GM23338 (cell line): ENCODE data around the gene PGBD5. TPM values are rescaled to one million over a fixed set of nuclear protein-coding genes. Genes with fewer than 3 reads are reported as not detected.

ENCODE experiments used
- ATAC-seq: fragments of 200-7000 bp; cut with Tn5 transposase; 3 replicates; pipeline ENCODE4 v1.9.1; 2020
- DNase-seq: peaks from one replicate; pipeline ENCODE4 v3.0.0-alpha.2; 2015; ENCODE audit warnings: low spot score
- H2AFZ ChIP-seq: fragments of 200-600 bp; sonication (generic); 2 replicates; pipeline ENCODE4 v1.8.0; 2016; ENCODE audit warnings: antibody characterized with exemption, mild to moderate bottlenecking, moderate library complexity
- H3F3A ChIP-seq: fragments of 200-600 bp; sonication (generic); replicated peaks from 2 replicates; pipeline ENCODE4 v1.8.0; 2017; ENCODE audit warnings: antibody characterized with exemption, mixed run types, low read depth
- H3K27ac ChIP-seq: fragments of 200-600 bp; sonication (generic); 2 replicates; pipeline ENCODE4 v1.6.1; 2016; ENCODE audit warnings: low read depth
- H3K27me3 ChIP-seq: fragments of 200-600 bp; sonication (generic); 2 replicates; pipeline ENCODE4 v1.8.0; 2016; ENCODE audit warnings: mild to moderate bottlenecking, mixed run types, moderate library complexity; ENCODE audit not compliant: insufficient read depth
- H3K36me3 ChIP-seq: fragments of 200-600 bp; sonication (generic); 2 replicates; pipeline ENCODE4 v1.8.0; 2016; ENCODE audit warnings: mild to moderate bottlenecking; ENCODE audit not compliant: insufficient read depth
- H3K4me1 ChIP-seq: fragments of 200-600 bp; sonication (generic); 2 replicates; pipeline ENCODE4 v1.8.0; 2016; ENCODE audit warnings: mild to moderate bottlenecking, moderate library complexity; ENCODE audit not compliant: insufficient read depth
- H3K4me2 ChIP-seq: fragments of 200-600 bp; sonication (generic); 2 replicates; pipeline ENCODE4 v1.7.1; 2017; ENCODE audit warnings: mixed run types
- H3K4me3 ChIP-seq: fragments of 200-600 bp; sonication (generic); 2 replicates; pipeline ENCODE4 v1.6.1; 2016; ENCODE audit warnings: mixed run types
- H3K79me2 ChIP-seq: fragments of 200-600 bp; sonication (generic); replicated peaks from 2 replicates; pipeline ENCODE4 v1.8.0; 2017; ENCODE audit warnings: mild to moderate bottlenecking; ENCODE audit not compliant: insufficient read depth
- H3K9me2 ChIP-seq: fragments of 200-600 bp; sonication (generic); 2 replicates; pipeline ENCODE4 v1.8.0; 2017; ENCODE audit not compliant: insufficient read depth
- H4K20me1 ChIP-seq: fragments of 200-600 bp; sonication (generic); replicated peaks from 2 replicates; pipeline ENCODE4 v1.8.0; 2017; ENCODE audit warnings: mild to moderate bottlenecking; ENCODE audit not compliant: insufficient read depth
- H3K27ac Mint-ChIP-seq: 2 replicates; pipeline ENCODE4 v1.8.0; 2020; ENCODE audit warnings: inconsistent platforms, mild to moderate bottlenecking, moderate library complexity, mixed read lengths
- H3K27me3 Mint-ChIP-seq: 3 replicates; pipeline ENCODE4 v1.8.0; 2022; ENCODE audit warnings: low read depth, mild to moderate bottlenecking, moderate library complexity, mixed read lengths, inconsistent platforms; ENCODE audit not compliant: insufficient read depth, poor library complexity
- H3K36me3 Mint-ChIP-seq: 3 replicates; pipeline ENCODE4 v1.8.0; 2021; ENCODE audit warnings: low read depth, mild to moderate bottlenecking, inconsistent platforms, moderate library complexity, mixed read lengths
- H3K4me1 Mint-ChIP-seq: 3 replicates; pipeline ENCODE4 v1.8.0; 2020; ENCODE audit warnings: mild to moderate bottlenecking, inconsistent platforms, mixed read lengths
- H3K4me3 Mint-ChIP-seq: 3 replicates; pipeline ENCODE4 v1.8.0; 2021; ENCODE audit warnings: moderate library complexity, mild to moderate bottlenecking, inconsistent platforms, mixed read lengths
- H3K9me3 Mint-ChIP-seq: 3 replicates; pipeline ENCODE4 v1.8.0; 2020; ENCODE audit warnings: moderate library complexity, mild to moderate bottlenecking, inconsistent platforms, mixed read lengths
- CREB1 ChIP-seq: fragments of 250-450 bp; sonication (Bioruptor Pico); IDR thresholded peaks from 2 replicates; pipeline ENCODE4 v1.5.0; 2020; ENCODE audit warnings: low read depth, mild to moderate bottlenecking, moderate library complexity
- EZH2 ChIP-seq: fragments of 200-600 bp; sonication (generic); IDR thresholded peaks from one replicate; pipeline ENCODE4 v1.8.0; 2017; ENCODE audit warnings: antibody characterized with exemption, mild to moderate bottlenecking, low read depth; ENCODE audit not compliant: unreplicated experiment
- EZH2phosphoT487 ChIP-seq: fragments of 200-600 bp; sonication (generic); IDR thresholded peaks from one replicate; pipeline ENCODE4 v1.8.1; 2018; ENCODE audit warnings: antibody characterized with exemption; ENCODE audit not compliant: unreplicated experiment
- JUNB ChIP-seq: IDR thresholded peaks from one replicate; pipeline ENCODE4 v1.6.1; 2016; ENCODE audit warnings: antibody characterized with exemption; ENCODE audit not compliant: unreplicated experiment
- NANOG ChIP-seq: IDR thresholded peaks from 2 replicates; pipeline ENCODE4 v1.6.1; 2016; ENCODE audit warnings: antibody characterized with exemption, borderline replicate concordance
- POLR2AphosphoS5 ChIP-seq: IDR thresholded peaks from 2 replicates; pipeline ENCODE4 v1.6.1; 2016; ENCODE audit warnings: antibody characterized with exemption, low read depth
- STAT1 ChIP-seq: IDR thresholded peaks from one replicate; pipeline ENCODE4 v1.6.1; 2016; ENCODE audit warnings: antibody characterized with exemption; ENCODE audit not compliant: unreplicated experiment
- ZNF114 ChIP-seq: fragments of 250-450 bp; sonication (Bioruptor Pico); IDR thresholded peaks from 2 replicates; pipeline ENCODE4 v1.5.0; 2020; ENCODE audit warnings: mild to moderate bottlenecking, moderate library complexity
- ZNF331 ChIP-seq: fragments of 250-450 bp; sonication (Bioruptor Pico); IDR thresholded peaks from 2 replicates; pipeline ENCODE4 v1.5.0; 2020; ENCODE audit warnings: low read depth, mild to moderate bottlenecking, moderate library complexity
- polyA plus RNA-seq: library from polyadenylated mRNA; unstranded; fragments of >200 nt; fragmentation: Nextera tagmentation; extraction: Ambion mirVana; gene quantifications from 2 replicates; pipeline ENCODE4 v1.2.1, GENCODE V29; 2016
- total RNA-seq: library from RNA; depleted of rRNA; stranded (reverse); fragments of >200 nt; shearing (Covaris generic); gene quantifications from 2 replicates; pipeline ENCODE4 v1.2.3, GENCODE V29; 2014
- TF ChIP-seq, protein P1 (sequence below), 2 experiments: fragments of 200-600 bp in 1 of 2; sonication (generic) in 1 of 2; conservative IDR thresholded peaks; 2 replicates each; pipeline versions ENCODE4 v1.5.1 to v1.6.1; 2016 to 2017; ENCODE audit warnings: antibody characterized with exemption in 2 of 2, low read depth in 2 of 2, mild to moderate bottlenecking in 2 of 2, moderate library complexity in 1 of 2
- TF ChIP-seq, protein P2 (sequence below): IDR thresholded peaks from 2 replicates; pipeline ENCODE4 v1.6.1; 2016; ENCODE audit warnings: antibody characterized with exemption
- TF ChIP-seq, protein P3 (sequence below): IDR thresholded peaks from one replicate; pipeline ENCODE4 v1.6.1; 2018; ENCODE audit warnings: antibody characterized with exemption; ENCODE audit not compliant: unreplicated experiment
- TF ChIP-seq, protein P4 (sequence below): fragments of 250-450 bp; sonication (Bioruptor Pico); IDR thresholded peaks from 2 replicates; pipeline ENCODE4 v1.5.0; 2020; ENCODE audit warnings: mild to moderate bottlenecking, moderate library complexity

Gene PGBD5
- total and polyA plus RNA-seq, 2 experiments from 2014 or later: 3.4 to 16.6 TPM

DNA sequence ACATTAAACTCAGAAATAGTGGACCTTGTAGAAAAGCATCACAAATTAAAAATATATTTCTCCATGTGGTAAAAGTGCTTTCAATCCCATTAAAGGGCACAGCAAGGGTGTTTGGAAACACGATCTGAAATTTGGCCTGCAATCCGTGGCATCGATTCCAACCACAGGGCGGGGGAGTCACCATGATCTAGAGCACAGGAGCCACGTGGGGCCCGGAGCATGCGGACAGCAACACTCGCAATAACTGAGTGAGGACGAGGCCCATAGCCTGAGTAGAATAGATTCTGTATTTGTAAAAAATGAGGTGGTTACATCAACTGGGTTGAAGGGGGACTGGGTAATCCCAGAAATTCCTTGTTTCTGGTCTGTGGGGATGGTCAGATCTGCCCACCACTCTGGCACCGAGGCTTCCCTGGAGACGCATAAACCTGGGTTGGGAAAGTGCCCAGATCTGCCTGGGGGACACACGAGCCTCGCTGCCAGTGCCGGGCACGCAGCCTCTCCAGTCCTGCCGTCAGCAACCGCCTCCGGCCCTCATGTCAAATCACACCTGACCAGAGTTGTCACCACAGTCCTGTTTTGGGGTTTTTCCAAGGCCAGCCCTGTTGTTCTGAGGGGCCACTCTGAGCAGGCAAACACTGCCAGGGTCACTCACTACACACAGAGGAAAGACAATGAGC is 104.3 kb downstream of the PGBD5 start:
- no peak overlapping the region for H3K27ac Mint-ChIP-seq
- Histone ChIP-seq H3K4me3 (no peak overlapping the region), H3K27ac (no peak overlapping the region), H3K27me3 (no peaks in the 10 kb centered on the region), H3F3A (no peaks in the 10 kb centered on the region), H3K36me3 (no peaks in the 10 kb centered on the region), H3K4me1 (no peaks in the 10 kb centered on the region), H3K9me2 (no peaks in the 10 kb centered on the region), H4K20me1 (no peaks in the 10 kb centered on the region), H3K79me2 (no peaks in the 10 kb centered on the region), H2AFZ (no peak overlapping the region), H3K4me2 (no peak overlapping the region)
- H3K27me3 Mint-ChIP-seq: peaks cover 12% of the 10 kb centered on the region
- TF ChIP-seq ZNF331 (CRISPR knock-in tag): no peak
- TF ChIP-seq NANOG: no peak
- TF ChIP-seq, protein P1, sequence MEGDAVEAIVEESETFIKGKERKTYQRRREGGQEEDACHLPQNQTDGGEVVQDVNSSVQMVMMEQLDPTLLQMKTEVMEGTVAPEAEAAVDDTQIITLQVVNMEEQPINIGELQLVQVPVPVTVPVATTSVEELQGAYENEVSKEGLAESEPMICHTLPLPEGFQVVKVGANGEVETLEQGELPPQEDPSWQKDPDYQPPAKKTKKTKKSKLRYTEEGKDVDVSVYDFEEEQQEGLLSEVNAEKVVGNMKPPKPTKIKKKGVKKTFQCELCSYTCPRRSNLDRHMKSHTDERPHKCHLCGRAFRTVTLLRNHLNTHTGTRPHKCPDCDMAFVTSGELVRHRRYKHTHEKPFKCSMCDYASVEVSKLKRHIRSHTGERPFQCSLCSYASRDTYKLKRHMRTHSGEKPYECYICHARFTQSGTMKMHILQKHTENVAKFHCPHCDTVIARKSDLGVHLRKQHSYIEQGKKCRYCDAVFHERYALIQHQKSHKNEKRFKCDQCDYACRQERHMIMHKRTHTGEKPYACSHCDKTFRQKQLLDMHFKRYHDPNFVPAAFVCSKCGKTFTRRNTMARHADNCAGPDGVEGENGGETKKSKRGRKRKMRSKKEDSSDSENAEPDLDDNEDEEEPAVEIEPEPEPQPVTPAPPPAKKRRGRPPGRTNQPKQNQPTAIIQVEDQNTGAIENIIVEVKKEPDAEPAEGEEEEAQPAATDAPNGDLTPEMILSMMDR (conservative IDR thresholded peaks at IDR 0.05; ENCODE audit: low read depth in 2 of 2): no peak
- TF ChIP-seq, protein P2, sequence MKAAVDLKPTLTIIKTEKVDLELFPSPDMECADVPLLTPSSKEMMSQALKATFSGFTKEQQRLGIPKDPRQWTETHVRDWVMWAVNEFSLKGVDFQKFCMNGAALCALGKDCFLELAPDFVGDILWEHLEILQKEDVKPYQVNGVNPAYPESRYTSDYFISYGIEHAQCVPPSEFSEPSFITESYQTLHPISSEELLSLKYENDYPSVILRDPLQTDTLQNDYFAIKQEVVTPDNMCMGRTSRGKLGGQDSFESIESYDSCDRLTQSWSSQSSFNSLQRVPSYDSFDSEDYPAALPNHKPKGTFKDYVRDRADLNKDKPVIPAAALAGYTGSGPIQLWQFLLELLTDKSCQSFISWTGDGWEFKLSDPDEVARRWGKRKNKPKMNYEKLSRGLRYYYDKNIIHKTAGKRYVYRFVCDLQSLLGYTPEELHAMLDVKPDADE: no peak
- no peak for TF ChIP-seq JUNB
- TF ChIP-seq POLR2AphosphoS5: no peak
- TF ChIP-seq, protein P3, sequence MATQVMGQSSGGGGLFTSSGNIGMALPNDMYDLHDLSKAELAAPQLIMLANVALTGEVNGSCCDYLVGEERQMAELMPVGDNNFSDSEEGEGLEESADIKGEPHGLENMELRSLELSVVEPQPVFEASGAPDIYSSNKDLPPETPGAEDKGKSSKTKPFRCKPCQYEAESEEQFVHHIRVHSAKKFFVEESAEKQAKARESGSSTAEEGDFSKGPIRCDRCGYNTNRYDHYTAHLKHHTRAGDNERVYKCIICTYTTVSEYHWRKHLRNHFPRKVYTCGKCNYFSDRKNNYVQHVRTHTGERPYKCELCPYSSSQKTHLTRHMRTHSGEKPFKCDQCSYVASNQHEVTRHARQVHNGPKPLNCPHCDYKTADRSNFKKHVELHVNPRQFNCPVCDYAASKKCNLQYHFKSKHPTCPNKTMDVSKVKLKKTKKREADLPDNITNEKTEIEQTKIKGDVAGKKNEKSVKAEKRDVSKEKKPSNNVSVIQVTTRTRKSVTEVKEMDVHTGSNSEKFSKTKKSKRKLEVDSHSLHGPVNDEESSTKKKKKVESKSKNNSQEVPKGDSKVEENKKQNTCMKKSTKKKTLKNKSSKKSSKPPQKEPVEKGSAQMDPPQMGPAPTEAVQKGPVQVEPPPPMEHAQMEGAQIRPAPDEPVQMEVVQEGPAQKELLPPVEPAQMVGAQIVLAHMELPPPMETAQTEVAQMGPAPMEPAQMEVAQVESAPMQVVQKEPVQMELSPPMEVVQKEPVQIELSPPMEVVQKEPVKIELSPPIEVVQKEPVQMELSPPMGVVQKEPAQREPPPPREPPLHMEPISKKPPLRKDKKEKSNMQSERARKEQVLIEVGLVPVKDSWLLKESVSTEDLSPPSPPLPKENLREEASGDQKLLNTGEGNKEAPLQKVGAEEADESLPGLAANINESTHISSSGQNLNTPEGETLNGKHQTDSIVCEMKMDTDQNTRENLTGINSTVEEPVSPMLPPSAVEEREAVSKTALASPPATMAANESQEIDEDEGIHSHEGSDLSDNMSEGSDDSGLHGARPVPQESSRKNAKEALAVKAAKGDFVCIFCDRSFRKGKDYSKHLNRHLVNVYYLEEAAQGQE: no peak
- TF ChIP-seq EZH2: no peak
- no peak for TF ChIP-seq ZNF114 (CRISPR knock-in tag)
- no peak for TF ChIP-seq CREB1 (CRISPR knock-in tag)
- TF ChIP-seq, protein P4, sequence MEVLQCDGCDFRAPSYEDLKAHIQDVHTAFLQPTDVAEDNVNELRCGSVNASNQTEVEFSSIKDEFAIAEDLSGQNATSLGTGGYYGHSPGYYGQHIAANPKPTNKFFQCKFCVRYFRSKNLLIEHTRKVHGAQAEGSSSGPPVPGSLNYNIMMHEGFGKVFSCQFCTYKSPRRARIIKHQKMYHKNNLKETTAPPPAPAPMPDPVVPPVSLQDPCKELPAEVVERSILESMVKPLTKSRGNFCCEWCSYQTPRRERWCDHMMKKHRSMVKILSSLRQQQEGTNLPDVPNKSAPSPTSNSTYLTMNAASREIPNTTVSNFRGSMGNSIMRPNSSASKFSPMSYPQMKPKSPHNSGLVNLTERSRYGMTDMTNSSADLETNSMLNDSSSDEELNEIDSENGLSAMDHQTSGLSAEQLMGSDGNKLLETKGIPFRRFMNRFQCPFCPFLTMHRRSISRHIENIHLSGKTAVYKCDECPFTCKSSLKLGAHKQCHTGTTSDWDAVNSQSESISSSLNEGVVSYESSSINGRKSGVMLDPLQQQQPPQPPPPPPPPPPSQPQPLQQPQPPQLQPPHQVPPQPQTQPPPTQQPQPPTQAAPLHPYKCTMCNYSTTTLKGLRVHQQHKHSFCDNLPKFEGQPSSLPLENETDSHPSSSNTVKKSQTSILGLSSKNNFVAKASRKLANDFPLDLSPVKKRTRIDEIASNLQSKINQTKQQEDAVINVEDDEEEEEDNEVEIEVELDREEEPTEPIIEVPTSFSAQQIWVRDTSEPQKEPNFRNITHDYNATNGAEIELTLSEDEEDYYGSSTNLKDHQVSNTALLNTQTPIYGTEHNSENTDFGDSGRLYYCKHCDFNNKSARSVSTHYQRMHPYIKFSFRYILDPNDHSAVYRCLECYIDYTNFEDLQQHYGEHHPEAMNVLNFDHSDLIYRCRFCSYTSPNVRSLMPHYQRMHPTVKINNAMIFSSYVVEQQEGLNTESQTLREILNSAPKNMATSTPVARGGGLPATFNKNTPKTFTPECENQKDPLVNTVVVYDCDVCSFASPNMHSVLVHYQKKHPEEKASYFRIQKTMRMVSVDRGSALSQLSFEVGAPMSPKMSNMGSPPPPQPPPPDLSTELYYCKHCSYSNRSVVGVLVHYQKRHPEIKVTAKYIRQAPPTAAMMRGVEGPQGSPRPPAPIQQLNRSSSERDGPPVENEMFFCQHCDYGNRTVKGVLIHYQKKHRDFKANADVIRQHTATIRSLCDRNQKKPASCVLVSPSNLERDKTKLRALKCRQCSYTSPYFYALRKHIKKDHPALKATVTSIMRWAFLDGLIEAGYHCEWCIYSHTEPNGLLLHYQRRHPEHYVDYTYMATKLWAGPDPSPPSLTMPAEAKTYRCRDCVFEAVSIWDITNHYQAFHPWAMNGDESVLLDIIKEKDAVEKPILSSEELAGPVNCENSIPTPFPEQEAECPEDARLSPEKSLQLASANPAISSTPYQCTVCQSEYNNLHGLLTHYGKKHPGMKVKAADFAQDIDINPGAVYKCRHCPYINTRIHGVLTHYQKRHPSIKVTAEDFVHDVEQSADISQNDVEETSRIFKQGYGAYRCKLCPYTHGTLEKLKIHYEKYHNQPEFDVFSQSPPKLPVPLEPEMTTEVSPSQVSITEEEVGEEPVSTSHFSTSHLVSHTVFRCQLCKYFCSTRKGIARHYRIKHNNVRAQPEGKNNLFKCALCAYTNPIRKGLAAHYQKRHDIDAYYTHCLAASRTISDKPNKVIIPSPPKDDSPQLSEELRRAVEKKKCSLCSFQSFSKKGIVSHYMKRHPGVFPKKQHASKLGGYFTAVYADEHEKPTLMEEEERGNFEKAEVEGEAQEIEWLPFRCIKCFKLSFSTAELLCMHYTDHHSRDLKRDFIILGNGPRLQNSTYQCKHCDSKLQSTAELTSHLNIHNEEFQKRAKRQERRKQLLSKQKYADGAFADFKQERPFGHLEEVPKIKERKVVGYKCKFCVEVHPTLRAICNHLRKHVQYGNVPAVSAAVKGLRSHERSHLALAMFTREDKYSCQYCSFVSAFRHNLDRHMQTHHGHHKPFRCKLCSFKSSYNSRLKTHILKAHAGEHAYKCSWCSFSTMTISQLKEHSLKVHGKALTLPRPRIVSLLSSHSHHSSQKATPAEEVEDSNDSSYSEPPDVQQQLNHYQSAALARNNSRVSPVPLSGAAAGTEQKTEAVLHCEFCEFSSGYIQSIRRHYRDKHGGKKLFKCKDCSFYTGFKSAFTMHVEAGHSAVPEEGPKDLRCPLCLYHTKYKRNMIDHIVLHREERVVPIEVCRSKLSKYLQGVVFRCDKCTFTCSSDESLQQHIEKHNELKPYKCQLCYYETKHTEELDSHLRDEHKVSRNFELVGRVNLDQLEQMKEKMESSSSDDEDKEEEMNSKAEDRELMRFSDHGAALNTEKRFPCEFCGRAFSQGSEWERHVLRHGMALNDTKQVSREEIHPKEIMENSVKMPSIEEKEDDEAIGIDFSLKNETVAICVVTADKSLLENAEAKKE: no peak
- TF ChIP-seq EZH2phosphoT487: no peak
- TF ChIP-seq STAT1: no peak
- H3K4me3 Mint-ChIP-seq: no peak overlapping the region
- DNase-seq (no peak), ATAC-seq (no peak)
- H3K9me3 Mint-ChIP-seq: no peaks in the 10 kb centered on the region
- H3K36me3 Mint-ChIP-seq: peaks cover 48% of the 10 kb centered on the region
- H3K4me1 Mint-ChIP-seq: no peaks in the 10 kb centered on the region
